ENCODE data around the gene HK1.

GRCh38 chr10:69406816-69407580, 128.7 kb downstream of the HK1 start:
- TF ChIP-seq, protein P1, sequence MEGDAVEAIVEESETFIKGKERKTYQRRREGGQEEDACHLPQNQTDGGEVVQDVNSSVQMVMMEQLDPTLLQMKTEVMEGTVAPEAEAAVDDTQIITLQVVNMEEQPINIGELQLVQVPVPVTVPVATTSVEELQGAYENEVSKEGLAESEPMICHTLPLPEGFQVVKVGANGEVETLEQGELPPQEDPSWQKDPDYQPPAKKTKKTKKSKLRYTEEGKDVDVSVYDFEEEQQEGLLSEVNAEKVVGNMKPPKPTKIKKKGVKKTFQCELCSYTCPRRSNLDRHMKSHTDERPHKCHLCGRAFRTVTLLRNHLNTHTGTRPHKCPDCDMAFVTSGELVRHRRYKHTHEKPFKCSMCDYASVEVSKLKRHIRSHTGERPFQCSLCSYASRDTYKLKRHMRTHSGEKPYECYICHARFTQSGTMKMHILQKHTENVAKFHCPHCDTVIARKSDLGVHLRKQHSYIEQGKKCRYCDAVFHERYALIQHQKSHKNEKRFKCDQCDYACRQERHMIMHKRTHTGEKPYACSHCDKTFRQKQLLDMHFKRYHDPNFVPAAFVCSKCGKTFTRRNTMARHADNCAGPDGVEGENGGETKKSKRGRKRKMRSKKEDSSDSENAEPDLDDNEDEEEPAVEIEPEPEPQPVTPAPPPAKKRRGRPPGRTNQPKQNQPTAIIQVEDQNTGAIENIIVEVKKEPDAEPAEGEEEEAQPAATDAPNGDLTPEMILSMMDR (IDR thresholded peaks at IDR 0.05; ENCODE audit: insufficient read depth, low read depth, low read length): no peak
- no peak for TF ChIP-seq EZH2 (IDR thresholded peaks at IDR 0.05; ENCODE audit: insufficient read depth, low read length)

Data from astrocyte (in vitro differentiated cells and primary cell).